ENCODE results near the gene SEZ6L2.
"Not testable (repeated sequence)": the region's sequence is repeated elsewhere in the genome, so short reads cannot be mapped to it uniquely, and the experiment has no call there.

The SEZ6L2 gene

GRCh38 chr16:29839822-29840221 is 59.5 kb downstream of the SEZ6L2 start:
- no peak for DNase-seq (ENCODE audit: low spot score)
- TF ChIP-seq CTCF (IDR thresholded peaks at IDR 0.05; ENCODE audit: extremely low read depth, missing control alignments): no peak

GRCh38 chr16:29837841-29838240 is 61.5 kb downstream of the SEZ6L2 start:
- no peak for TF ChIP-seq CTCF (IDR thresholded peaks at IDR 0.05; ENCODE audit: extremely low read depth, missing control alignments)
- DNase-seq (ENCODE audit: low spot score): no peak

GRCh38 chr16:29836623-29837022 is 62.7 kb downstream of the SEZ6L2 start:
- TF ChIP-seq CTCF (IDR thresholded peaks at IDR 0.05; ENCODE audit: extremely low read depth, missing control alignments): no peak
- DNase-seq (ENCODE audit: low spot score): no peak

- TF ChIP-seq CTCF (IDR thresholded peaks at IDR 0.05; ENCODE audit: extremely low read depth, missing control alignments): no peak
Observed at GRCh38 chr16:29835926-29836325, 63.4 kb downstream of the SEZ6L2 start.

GRCh38 chr16:29834079-29834478 is 65.3 kb downstream of the SEZ6L2 start:
- no peak for DNase-seq (ENCODE audit: low spot score)
- no peak for TF ChIP-seq CTCF (IDR thresholded peaks at IDR 0.05; ENCODE audit: extremely low read depth, missing control alignments)

More at GRCh38 chr16:29835926-29836325, 63.4 kb downstream of the SEZ6L2 start:
- DNase-seq (ENCODE audit: low spot score): no peak

GRCh38 chr16:29833219-29833618 is 66.1 kb downstream of the SEZ6L2 start:
- DNase-seq (ENCODE audit: low spot score): not testable (repeated sequence)

- no peak for DNase-seq (ENCODE audit: low spot score)
- no peak for TF ChIP-seq CTCF (IDR thresholded peaks at IDR 0.05; ENCODE audit: extremely low read depth, missing control alignments)
Observed at GRCh38 chr16:29831490-29831889, 67.9 kb downstream of the SEZ6L2 start.

- no peak for DNase-seq (ENCODE audit: low spot score)
- no peak for TF ChIP-seq CTCF (IDR thresholded peaks at IDR 0.05; ENCODE audit: extremely low read depth, missing control alignments)
Observed at GRCh38 chr16:29830774-29831173, 68.6 kb downstream of the SEZ6L2 start.
